ENCODE data around the gene ASB18. TPM values are rescaled to one million over a fixed set of nuclear protein-coding genes. Genes with fewer than 3 reads are reported as not detected.

Gene ASB18
- total and polyA plus RNA-seq, 2 of the 8 experiments (the other 6 are each of a cell fraction or from before 2014, with no cell fraction given) = not detected

- DNase-seq (ENCODE audit: low read depth in 1 of 2, low spot score in 2 of 2) (no peak), FAIRE-seq (no peak)
- Histone ChIP-seq H3K79me1 (ENCODE audit: low read depth, low read length) (no peaks in the 10 kb centered on the region), H2BK5ac (ENCODE audit: low read depth, low read length) (no peak overlapping the region), H4K20me1 (replicated peaks in 1 of 2; ENCODE audit: control insufficient read depth in 1 of 2, insufficient read depth in 2 of 2, low read length in 2 of 2) (no peaks in the 10 kb centered on the region), H2BK12ac (ENCODE audit: low read depth, low read length) (no peak overlapping the region), H4K5ac (ENCODE audit: insufficient read length, low read depth, low read length) (no peak overlapping the region), H3K79me2 (ENCODE audit: control insufficient read depth in 1 of 2, insufficient read depth in 2 of 2, low read length in 2 of 2) (no peaks in the 10 kb centered on the region), H3K4me2 (ENCODE audit: insufficient read depth in 1 of 2, low read depth in 2 of 2, low read length in 2 of 2) (no peak overlapping the region), H3K9ac (replicated peaks in 1 of 4; ENCODE audit: extremely low read depth in 1 of 4, low read depth in 3 of 4, low read length in 3 of 4) (no peak overlapping the region), H2BK120ac (replicated peaks; ENCODE audit: low read depth, low read length) (no peak overlapping the region), H2AK5ac (ENCODE audit: low read depth, low read length) (no peak overlapping the region), H2BK20ac (ENCODE audit: low read length) (no peak overlapping the region), H3K23me2 (ENCODE audit: low read depth, low read length) (no peaks in the 10 kb centered on the region), H3K27me3 (replicated peaks in 1 of 4; ENCODE audit: control insufficient read depth in 3 of 4, extremely low read depth in 1 of 4, insufficient read depth in 3 of 4, low read length in 3 of 4) (no peaks in the 10 kb centered on the region; a peak in 2 of 7 replicates), H3K14ac (ENCODE audit: insufficient read length) (no peak overlapping the region), H2AFZ (ENCODE audit: low read length) (no peak overlapping the region), H3K27ac (ENCODE audit: low read depth, low read length) (no peak overlapping the region), H3K4ac (replicated peaks; ENCODE audit: insufficient read length, low read depth, low read length) (no peak overlapping the region), H4K8ac (ENCODE audit: extremely low read depth, insufficient read depth, low read length) (no peak overlapping the region), H4K91ac (replicated peaks; ENCODE audit: insufficient read length, low read length) (no peak overlapping the region), H3K4me1 (replicated peaks in 1 of 4; ENCODE audit: control insufficient read depth in 3 of 4, insufficient read depth in 4 of 4, low read length in 3 of 4) (no peaks in the 10 kb centered on the region), H3K18ac (ENCODE audit: extremely low read depth, low read length) (no peak overlapping the region), H3K23ac (ENCODE audit: insufficient read length) (no peak overlapping the region), H3K56ac (replicated peaks; ENCODE audit: insufficient read length, low read depth, low read length) (no peak overlapping the region), H2BK15ac (ENCODE audit: low read length) (no peak overlapping the region), H3K36me3 (ENCODE audit: control insufficient read depth in 2 of 4, insufficient read depth in 4 of 4, low read length in 3 of 4) (no peaks in the 10 kb centered on the region), H3K9me3 (ENCODE audit: insufficient read depth in 2 of 2, low read depth in 1 of 2, low read length in 1 of 2) (no peaks in the 10 kb centered on the region), H3K4me3 (ENCODE audit: extremely low read depth in 1 of 4, insufficient read depth in 2 of 4, low read depth in 3 of 4, low read length in 4 of 4) (no peak overlapping the region)
- TF ChIP-seq ZNF274 (IDR thresholded peaks at IDR 0.05; ENCODE audit: borderline replicate concordance, extremely low read depth, low read length) = no peak
- TF ChIP-seq YY1 (IDR thresholded peaks at IDR 0.05; ENCODE audit: low read depth, low read length) = no peak
- no peak for TF ChIP-seq TAF7 (optimal IDR thresholded peaks at IDR 0.05; ENCODE audit: borderline replicate concordance, low read depth, low read length)
- TF ChIP-seq HDAC2 (IDR thresholded peaks at IDR 0.05; ENCODE audit: borderline replicate concordance in 1 of 2, low read depth in 2 of 2, low read length in 2 of 2) = no peak
- TF ChIP-seq GABPA (IDR thresholded peaks at IDR 0.05; ENCODE audit: borderline replicate concordance, insufficient read depth, low read length) = no peak
- POLR2A ChIA-PET (ENCODE audit: partially characterized antibody) = no interaction called here
- CTCF ChIA-PET (ENCODE audit: partially characterized antibody) = interaction anchor here (1.4 kb wide), 1 partner anchor 38 kb away, joined by 6 read pairs; no protein-coding TSS in a partner anchor
- WGBS, 2 experiments (ENCODE audit: extremely low coverage in 1 of 2, insufficient coverage in 1 of 2, insufficient read length in 1 of 2, insufficient replicate concordance in 2 of 2, low coverage in 1 of 2, low lambda C conversion rate in 2 of 2, missing lambda C conversion rate in 1 of 2) = 93% methylated on average over 10 of the region's 12 CpGs; no CpG with 5 or more reads in 1 of the 2 experiments
Measured at GRCh38 chr2:236215761-236216333, 48.4 kb downstream of the ASB18 start.

Data from H1 (cell line).